HG03354 (cell line): ENCODE data around the gene RAP2A.

Experiments used
- ATAC-seq: cut with Tn5 transposase; IDR thresholded peaks from one replicate; pipeline ENCODE4 v1.9.1; 2021; ENCODE audit warnings: mild to moderate bottlenecking; ENCODE audit not compliant: unreplicated experiment, poor library complexity, severe bottlenecking

The RAP2A gene

DNA sequence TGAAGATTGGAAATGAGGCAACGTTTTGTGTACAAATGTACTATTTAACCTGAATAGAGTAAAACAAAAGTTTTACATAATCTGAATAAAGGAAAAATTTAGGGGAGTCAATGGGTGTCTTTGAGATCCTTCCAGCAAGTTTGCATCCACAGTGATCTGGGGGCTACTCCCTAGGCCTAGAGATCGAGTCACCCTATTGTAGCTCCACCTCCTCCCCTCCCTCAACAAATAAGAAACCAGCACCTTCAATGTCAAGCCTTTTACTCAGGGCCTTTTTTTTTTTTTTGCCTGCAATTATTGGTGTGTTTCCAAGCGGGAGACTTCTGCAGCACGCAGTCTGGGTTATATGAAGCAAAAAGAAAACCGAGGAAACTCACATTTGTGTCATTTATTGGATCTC is 16.3 kb upstream of the RAP2A start:
- ATAC-seq = no peak

DNA sequence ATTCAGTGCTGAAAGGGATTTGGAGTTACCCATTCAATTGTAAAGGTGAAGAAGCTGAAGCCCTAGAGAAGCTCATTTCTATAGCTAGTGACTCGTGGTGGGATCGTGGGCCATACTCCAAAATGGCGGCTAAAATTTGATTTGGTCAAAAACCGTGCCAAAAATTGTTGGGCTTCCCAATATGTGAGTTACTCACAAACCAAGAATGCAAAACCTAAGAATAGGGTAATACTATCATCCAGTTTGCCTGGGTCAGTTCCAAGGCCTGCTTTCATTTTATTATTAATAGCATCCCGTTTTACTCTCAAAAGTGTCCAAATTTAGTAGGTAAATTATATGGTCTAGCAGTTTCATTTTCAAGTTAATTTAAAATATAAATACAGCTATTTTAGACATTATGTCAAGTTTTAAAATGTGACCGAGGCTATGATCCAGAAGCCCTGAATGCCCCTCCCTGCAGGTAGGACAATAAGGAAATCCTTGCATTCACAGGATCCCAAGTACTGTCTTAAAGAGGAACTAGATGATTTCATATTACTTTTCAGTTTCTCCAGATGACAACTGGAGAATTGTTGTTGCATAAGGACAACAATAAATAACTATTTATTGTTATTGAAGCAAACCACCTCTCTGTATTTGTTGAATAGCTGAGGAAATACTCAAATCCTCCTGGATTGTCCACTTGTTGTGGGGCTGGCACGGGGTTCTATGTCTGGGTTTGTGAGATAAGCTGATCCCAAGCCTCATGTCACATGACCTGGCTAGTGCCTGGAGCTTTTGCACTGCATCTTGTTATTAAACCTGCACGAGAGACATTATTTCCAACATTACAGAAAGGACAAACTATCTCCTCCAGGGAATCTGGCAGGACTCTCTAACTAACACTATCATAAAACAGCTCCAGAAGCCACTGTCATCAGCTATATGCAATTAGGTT is 11.6 kb upstream of the RAP2A start:
- no peak for ATAC-seq

GRCh38 chr13:97423300-97424045 is 10.5 kb upstream of the RAP2A start:
- no peak for ATAC-seq

- no peak for ATAC-seq
Measured at GRCh38 chr13:97425590-97425989, 8.4 kb upstream of the RAP2A start.

- ATAC-seq = no peak
Measured at GRCh38 chr13:97426695-97427094, 7.3 kb upstream of the RAP2A start.

DNA sequence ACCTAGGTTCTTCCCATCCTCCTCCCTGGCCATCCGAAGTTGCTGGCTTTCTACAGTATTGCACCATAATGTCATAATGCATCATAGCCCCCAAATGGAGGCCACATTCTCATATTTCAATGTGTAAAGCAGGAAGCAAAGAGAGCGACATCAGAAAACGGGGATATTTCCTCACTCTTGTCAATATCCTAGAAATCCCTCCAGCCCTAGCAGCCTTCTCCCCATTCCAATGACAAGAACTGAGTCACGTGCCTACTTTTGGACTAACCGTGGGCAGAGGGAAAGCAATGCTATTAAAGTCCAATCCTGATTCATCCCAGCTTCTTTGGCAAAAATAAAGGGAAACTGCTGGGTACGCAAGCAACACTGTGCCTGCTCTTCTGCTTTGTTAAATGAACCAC is 4.3 kb upstream of the RAP2A start:
- ATAC-seq = no peak

- ATAC-seq = no peak
Measured at GRCh38 chr13:97430296-97430695, 3.7 kb upstream of the RAP2A start.

DNA sequence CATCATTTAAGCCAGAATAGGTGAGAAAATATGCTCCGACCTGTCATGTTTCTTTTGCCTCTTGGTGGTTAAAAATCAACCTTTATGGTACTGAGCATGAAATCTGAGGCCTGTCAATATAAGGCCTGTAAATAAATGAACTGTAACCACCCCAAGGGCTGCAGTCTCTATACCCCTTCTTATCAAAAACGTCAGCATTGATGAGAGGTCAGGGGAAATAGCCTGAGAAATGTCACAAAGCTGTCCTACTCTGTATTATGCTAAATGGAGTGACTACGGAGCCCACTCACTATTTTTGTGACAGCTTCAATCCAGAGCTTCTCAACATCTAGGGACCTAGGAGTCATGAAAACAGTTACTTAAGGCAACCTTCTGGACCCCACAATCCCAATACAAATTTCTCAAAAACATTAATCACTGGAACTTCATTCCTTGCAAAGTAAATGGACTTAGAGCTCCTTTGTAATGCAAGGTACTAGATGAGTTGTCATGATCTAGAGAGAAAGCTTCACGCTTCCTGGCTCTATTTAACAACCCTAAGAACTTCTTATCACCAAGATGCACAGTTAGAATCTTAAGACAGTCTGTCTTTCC is 2.7 kb upstream of the RAP2A start:
- no peak for ATAC-seq

GRCh38 chr13:97432232-97432916 is 1.6 kb upstream of the RAP2A start:
- no peak for ATAC-seq

DNA sequence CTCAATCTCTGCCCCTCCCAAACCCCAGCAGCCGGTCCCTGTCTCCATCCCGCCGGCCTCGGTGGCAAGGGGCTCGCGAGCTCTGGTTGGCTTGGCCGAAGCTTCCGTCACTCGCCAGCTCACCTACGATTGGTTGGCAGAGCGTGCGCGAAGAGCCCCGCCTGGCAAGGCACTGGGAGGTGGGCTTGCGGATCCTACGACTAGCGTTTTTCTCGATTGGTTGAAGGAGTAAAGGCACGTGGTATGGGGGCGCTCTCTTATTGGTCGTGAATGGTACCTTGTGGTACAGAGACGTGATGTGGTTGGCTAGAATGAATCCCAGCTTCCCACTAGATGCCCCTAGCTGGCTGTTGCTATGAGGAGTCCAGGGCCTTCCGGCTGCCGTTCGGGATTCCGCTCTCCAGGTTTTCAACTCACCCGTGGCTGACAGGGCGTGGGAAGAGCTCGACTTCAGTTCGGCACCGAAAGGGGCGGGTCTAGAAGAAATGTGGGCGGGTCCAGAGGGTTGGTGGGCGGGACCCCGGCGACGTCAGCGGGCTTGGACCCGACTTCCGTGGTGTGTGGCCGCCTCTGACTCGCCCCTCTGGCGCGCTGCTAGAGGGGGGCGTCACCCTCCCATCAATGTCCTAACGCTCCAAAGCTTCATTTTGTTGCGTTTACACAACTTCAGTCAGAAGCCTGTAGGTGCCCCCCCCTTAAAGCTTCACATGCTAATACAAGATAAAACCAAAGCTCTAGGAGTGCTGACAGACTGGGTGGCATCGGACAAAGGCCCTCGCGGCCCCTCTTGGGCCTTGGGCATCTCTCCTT is 847 bp upstream of the RAP2A start:
- ATAC-seq = peak; percentile 83

DNA sequence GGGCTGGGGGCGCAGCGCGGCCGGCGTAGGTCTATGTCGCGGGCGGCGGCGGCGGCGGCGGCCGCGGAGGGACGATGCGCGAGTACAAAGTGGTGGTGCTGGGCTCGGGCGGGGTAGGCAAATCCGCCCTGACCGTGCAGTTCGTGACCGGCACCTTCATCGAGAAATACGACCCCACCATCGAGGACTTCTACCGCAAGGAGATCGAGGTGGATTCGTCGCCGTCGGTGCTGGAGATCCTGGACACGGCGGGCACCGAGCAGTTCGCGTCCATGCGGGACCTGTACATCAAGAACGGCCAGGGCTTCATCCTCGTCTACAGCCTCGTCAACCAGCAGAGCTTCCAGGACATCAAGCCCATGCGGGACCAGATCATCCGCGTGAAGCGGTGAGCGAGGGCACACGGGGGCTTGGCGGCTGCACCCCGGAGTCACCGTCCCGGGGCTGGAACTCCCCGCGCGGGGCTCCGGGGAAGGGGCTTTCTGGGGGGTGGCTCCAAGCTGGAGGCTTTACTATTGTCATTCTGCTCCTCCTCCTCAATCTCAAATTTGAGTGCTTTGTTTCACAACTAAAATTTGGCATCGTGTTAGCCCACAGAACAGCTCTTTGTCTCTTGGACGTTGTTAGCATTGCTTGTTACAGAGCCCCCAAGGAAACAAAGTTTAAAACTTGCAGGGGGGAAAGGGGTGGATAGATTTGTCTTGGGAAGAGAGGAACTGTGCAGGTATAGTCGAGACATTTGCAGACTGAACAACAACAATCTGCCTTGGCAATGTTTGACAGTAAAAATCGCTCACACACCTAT is 630 bp downstream of the RAP2A start:
- ATAC-seq = peak; percentile 6

DNA sequence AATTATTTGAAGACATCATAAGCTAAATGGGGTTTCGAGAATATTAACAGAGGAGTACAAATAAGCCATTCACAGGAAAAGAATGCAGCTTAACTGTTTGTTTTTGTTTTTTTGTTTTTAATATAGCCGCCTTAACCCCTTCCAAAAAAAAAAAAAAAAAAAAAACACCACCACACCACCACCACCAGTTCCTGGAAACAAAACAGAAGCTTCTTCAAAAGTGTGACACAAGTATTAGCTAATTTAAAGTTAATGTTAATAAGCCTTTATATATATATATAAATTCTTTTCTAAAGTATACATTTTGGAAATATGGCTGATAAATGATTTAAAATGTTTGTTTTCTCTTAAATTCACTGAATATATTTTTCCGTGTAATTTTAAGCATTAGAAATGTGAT is 1.4 kb downstream of the RAP2A start:
- no peak for ATAC-seq

GRCh38 chr13:97435794-97436193 is 1.8 kb downstream of the RAP2A start:
- no peak for ATAC-seq

DNA sequence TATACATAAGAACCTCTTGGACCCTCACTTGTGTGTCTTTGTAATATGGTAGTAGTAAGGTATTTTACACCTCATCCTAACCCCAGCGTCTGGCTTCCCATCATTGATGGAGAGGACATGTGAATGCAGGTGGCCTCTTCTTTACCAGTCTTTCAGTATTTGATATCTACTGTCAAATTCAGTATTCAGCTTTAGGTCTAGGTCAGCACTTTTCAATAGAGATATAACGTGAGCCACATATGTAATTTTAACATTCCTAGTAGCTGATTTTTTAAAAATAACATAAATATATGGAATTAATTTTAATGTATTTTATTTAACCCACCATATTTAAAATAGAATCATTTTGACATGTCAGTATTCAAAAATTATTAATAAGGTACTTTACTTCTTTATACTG is 2.9 kb downstream of the RAP2A start:
- no peak for ATAC-seq

GRCh38 chr13:97437729-97438128 is 3.8 kb downstream of the RAP2A start:
- ATAC-seq = no peak

- no peak for ATAC-seq
Measured at GRCh38 chr13:97438856-97439595, 5.1 kb downstream of the RAP2A start.

GRCh38 chr13:97440598-97441170 is 6.7 kb downstream of the RAP2A start:
- ATAC-seq = no peak

- peak; percentile 61 for ATAC-seq
Measured at GRCh38 chr13:97441368-97441767, 7.4 kb downstream of the RAP2A start.
